K562 (cell line): ENCODE measurements around the gene CNTROB. TPM values are rescaled to one million over a fixed set of nuclear protein-coding genes. Genes with fewer than 3 reads are reported as not detected.

Experiments
- CREM ChIP-seq: IDR thresholded peaks from 2 replicates; pipeline ENCODE4 v1.6.1; 2014; ENCODE audit warnings: antibody characterized with exemption, low read depth
- FIP1L1 ChIP-seq: fragments of 200-400 bp; formaldehyde crosslinking; IDR thresholded peaks from 2 replicates; pipeline ENCODE4 v1.6.1; 2018; ENCODE audit warnings: mild to moderate bottlenecking, low read depth, low read length; ENCODE audit not compliant: poor library complexity, severe bottlenecking
- HMGN3 ChIP-seq: IDR thresholded peaks from 2 replicates; pipeline ENCODE4 v1.6.1; 2011; ENCODE audit warnings: borderline replicate concordance, low read depth, mild to moderate bottlenecking, mixed read lengths, low read length; ENCODE audit not compliant: insufficient read length; ENCODE audit errors: extremely low read depth
- HNRNPLL ChIP-seq: fragments of 200-400 bp; formaldehyde crosslinking; IDR thresholded peaks from 2 replicates; pipeline ENCODE4 v1.6.1; 2017; ENCODE audit warnings: low read length, low read depth, mild to moderate bottlenecking; ENCODE audit not compliant: poor library complexity, severe bottlenecking
- L3MBTL2 ChIP-seq: fragments of 450-650 bp; IDR thresholded peaks from 2 replicates; pipeline ENCODE4 v1.6.1; 2016; ENCODE audit warnings: mild to moderate bottlenecking, moderate library complexity
- MAFK ChIP-seq: IDR thresholded peaks from 2 replicates; pipeline ENCODE4 v1.6.1; 2011; ENCODE audit warnings: low read length, improper control_type of control experiment
- MAZ ChIP-seq, 2 experiments: fragments of 450-650 bp in 1 of 2; sonication (generic) in 1 of 2; formaldehyde crosslinking; IDR thresholded peaks in 1 of 2; conservative IDR thresholded peaks in 1 of 2; 2 replicates each; pipeline versions ENCODE4 v1.4.0 to v1.5.0; 2020; ENCODE audit warnings: mild to moderate bottlenecking in 1 of 2, missing genetic modification reagents in 1 of 2
- SRSF1 ChIP-seq: fragments of 200-400 bp; formaldehyde crosslinking; IDR thresholded peaks from 2 replicates; pipeline ENCODE4 v1.6.1; 2017; ENCODE audit warnings: mild to moderate bottlenecking, low read depth, low read length, moderate library complexity
- polyA plus RNA-seq, 8 experiments: library from polyadenylated mRNA; depleted of rRNA in 4 of 8; stranded (reverse) in 5 of 8; unstranded in 3 of 8; fragments of >200 nt; fragmentation: Nextera tagmentation in 2 of 8; fragmentation: Illumina TruSeq in 1 of 8; extraction: Ambion mirVana in 2 of 8; extraction: Trizol in 1 of 8; gene quantifications; 2 replicates each; pipeline versions ENCODE4 v1.2.1 to v1.2.3, GENCODE V29; 2011 to 2014; ENCODE audit warnings: inconsistent platforms in 1 of 8, missing spikeins in 1 of 8
- total RNA-seq, 7 experiments: library from RNA; depleted of rRNA in 6 of 7; stranded (reverse); fragments of >200 nt in 6 of 7; fragmentation: Illumina TruSeq in 2 of 7; extraction: Trizol in 2 of 7; gene quantifications; 2 replicates each; pipeline versions ENCODE4 v1.2.1 to v1.2.3, GENCODE V29; 2011 to 2021; ENCODE audit warnings: low replicate concordance in 1 of 7
- TF ChIP-seq, protein P1 (sequence below): sonication (generic); formaldehyde crosslinking; IDR thresholded peaks from 2 replicates; pipeline ENCODE4 v1.8.1; 2023; ENCODE audit warnings: mild to moderate bottlenecking, missing genetic modification reagents
- TF ChIP-seq, protein P2 (sequence below): IDR thresholded peaks from 2 replicates; pipeline ENCODE4 v1.6.1; 2011; ENCODE audit warnings: borderline replicate concordance, low read depth, mild to moderate bottlenecking, moderate library complexity, low read length; ENCODE audit not compliant: insufficient read depth, poor library complexity, severe bottlenecking
- TF ChIP-seq, protein P3 (sequence below), 2 experiments: IDR thresholded peaks; 2 replicates each; pipeline ENCODE4 v1.6.1; 2011; ENCODE audit warnings: borderline replicate concordance in 1 of 2, control low read depth in 1 of 2, low read depth in 1 of 2, low read length in 1 of 2, mild to moderate bottlenecking in 1 of 2, mixed read lengths in 1 of 2, moderate library complexity in 1 of 2; ENCODE audit not compliant: insufficient read depth in 1 of 2, insufficient read length in 1 of 2, poor library complexity in 1 of 2, severe bottlenecking in 1 of 2; ENCODE audit errors: extremely low read depth in 1 of 2

Gene CNTROB
- total and polyA plus RNA-seq, 9 of the 15 experiments (the other 6 are each of a cell fraction or from before 2014, with no cell fraction given): 1.9 to 33.3 (median 23.0) TPM

DNA sequence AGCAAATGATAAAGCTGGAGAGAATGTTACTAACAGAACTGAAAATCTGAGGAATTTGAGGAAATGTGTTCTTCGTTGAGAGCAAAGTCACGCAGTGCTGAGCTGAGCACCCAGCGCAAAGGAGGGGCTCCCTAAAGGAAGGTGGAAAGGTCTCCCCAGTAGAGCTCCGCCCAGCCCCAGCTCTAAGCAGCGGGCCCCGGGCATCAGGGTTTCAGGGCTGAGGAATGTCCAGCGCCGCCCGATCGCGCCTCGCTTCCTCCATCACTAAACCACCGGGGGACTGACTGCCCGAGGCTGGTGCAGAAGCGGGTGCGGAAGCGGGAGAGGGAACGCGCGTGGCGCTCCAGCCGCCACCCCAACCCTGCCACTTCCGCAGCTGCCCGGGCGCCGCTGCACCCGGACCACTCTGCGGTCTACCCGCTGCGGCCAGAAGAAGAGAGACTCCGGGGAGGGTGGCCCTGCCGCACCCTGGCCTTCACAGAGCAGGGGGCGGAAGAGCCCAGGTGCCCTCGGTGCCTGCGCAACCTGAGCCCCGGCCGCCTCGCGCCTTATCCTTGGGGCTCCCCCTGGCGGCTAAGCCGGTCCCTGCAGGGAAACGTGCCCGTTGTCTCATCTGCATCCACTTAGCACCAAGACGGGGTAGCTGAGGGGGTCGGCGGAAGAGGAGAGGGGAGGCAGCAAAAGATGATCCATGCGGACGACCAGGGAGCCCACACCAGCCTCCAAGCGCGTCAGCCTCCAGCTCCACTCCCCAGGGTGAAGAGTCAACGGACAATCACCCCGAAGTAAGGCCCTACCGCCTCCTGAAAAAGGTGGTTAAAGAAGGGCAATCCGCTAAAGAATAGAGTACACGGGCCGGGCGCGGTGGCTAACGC, 58.0 kb downstream of the CNTROB start (continued):
- TF ChIP-seq FIP1L1 (peak; percentile 38), L3MBTL2 (peak; percentile 80), CREM (0 out of 2 replicates have a peak, but pooled peaks have one; percentile 27), MAFK (no peak), HMGN3 (peak; percentile 36), MAZ (CRISPR knock-in tag; conservative IDR thresholded peaks at IDR 0.05 in 1 of 2, IDR thresholded peaks at IDR 0.05 in 1 of 2) (peak; percentile 24 to 48; a peak in 1 of 4 replicates), HNRNPLL (peak; percentile 59), SRSF1 (no peak)
- TF ChIP-seq, protein P1, sequence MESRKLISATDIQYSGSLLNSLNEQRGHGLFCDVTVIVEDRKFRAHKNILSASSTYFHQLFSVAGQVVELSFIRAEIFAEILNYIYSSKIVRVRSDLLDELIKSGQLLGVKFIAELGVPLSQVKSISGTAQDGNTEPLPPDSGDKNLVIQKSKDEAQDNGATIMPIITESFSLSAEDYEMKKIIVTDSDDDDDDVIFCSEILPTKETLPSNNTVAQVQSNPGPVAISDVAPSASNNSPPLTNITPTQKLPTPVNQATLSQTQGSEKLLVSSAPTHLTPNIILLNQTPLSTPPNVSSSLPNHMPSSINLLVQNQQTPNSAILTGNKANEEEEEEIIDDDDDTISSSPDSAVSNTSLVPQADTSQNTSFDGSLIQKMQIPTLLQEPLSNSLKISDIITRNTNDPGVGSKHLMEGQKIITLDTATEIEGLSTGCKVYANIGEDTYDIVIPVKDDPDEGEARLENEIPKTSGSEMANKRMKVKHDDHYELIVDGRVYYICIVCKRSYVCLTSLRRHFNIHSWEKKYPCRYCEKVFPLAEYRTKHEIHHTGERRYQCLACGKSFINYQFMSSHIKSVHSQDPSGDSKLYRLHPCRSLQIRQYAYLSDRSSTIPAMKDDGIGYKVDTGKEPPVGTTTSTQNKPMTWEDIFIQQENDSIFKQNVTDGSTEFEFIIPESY: peak; percentile 88
- TF ChIP-seq, protein P2, sequence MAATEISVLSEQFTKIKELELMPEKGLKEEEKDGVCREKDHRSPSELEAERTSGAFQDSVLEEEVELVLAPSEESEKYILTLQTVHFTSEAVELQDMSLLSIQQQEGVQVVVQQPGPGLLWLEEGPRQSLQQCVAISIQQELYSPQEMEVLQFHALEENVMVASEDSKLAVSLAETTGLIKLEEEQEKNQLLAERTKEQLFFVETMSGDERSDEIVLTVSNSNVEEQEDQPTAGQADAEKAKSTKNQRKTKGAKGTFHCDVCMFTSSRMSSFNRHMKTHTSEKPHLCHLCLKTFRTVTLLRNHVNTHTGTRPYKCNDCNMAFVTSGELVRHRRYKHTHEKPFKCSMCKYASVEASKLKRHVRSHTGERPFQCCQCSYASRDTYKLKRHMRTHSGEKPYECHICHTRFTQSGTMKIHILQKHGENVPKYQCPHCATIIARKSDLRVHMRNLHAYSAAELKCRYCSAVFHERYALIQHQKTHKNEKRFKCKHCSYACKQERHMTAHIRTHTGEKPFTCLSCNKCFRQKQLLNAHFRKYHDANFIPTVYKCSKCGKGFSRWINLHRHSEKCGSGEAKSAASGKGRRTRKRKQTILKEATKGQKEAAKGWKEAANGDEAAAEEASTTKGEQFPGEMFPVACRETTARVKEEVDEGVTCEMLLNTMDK: peak; percentile 39
- TF ChIP-seq, protein P3, sequence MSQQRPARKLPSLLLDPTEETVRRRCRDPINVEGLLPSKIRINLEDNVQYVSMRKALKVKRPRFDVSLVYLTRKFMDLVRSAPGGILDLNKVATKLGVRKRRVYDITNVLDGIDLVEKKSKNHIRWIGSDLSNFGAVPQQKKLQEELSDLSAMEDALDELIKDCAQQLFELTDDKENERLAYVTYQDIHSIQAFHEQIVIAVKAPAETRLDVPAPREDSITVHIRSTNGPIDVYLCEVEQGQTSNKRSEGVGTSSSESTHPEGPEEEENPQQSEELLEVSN (IDR thresholded peaks at IDR 0.05; ENCODE audit: borderline replicate concordance in 1 of 2, extremely low read depth in 1 of 2, insufficient read depth in 1 of 2, insufficient read length in 1 of 2, low read depth in 1 of 2, low read length in 1 of 2, poor library complexity in 1 of 2, severe bottlenecking in 1 of 2): peak; percentile 54 to 82
